ENCODE data around the gene HDAC4. TPM values are rescaled to one million over a fixed set of nuclear protein-coding genes. Genes with fewer than 3 reads are reported as not detected.

Gene HDAC4
- total and polyA plus RNA-seq, 10 of the 15 experiments (the other 5 are each of a cell fraction or from before 2014, with no cell fraction given) = 0.22 to 15.7 (median 4.8) TPM

DNA sequence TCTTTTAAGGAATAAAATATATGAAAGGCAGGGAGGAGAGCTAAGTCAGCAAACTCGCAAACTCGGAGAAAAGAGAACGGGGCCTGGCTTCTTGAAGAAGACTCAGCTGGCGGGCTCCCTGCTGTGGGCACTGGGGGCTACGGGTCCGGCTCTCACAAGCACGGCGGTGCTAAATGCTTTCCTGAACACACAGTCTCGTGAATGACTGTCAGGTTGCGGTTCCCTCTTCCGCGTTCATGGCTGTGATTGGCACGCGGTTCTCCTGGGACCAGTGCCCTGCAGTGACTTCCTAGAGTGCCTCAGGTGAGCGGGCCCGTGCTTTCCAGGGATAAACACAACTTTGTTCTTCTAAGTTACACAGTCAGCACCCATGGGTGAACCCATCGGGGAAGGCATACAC, 208.4 kb downstream of the HDAC4 start:
- H4K20me1 ChIP-seq (ENCODE audit: control insufficient read depth, insufficient read depth) = no peaks in the 10 kb centered on the region
- no peak overlapping the region for H2AFZ ChIP-seq (ENCODE audit: control insufficient read depth, low read depth, low read length)
- no peak overlapping the region for H3K9ac ChIP-seq (ENCODE audit: control insufficient read depth, insufficient read depth, low read length)
- FAIRE-seq (no peak), DNase-seq (ENCODE audit: low read depth, low spot score) (no peak), ATAC-seq (no peak)
- no peak overlapping the region for H3K4me3 ChIP-seq
- 35% methylated on average over 15 of the region's 17 CpGs for WGBS (ENCODE audit: insufficient coverage, insufficient replicate concordance, low lambda C conversion rate, missing lambda C conversion rate)
- peaks cover 6% of the 10 kb centered on the region; the same call in 2 of the 3 replicates for H3K9me3 ChIP-seq (replicated peaks; ENCODE audit: control insufficient read depth, insufficient read depth, low read length)
- no peaks in the 10 kb centered on the region for H3K27me3 ChIP-seq (replicated peaks in 1 of 2; ENCODE audit: control insufficient read depth in 2 of 2, insufficient read depth in 2 of 2, low read length in 1 of 2)
- H3K4me1 ChIP-seq (ENCODE audit: control insufficient read depth, insufficient read depth, low read length) = no peaks in the 10 kb centered on the region
- intact Hi-C loops (cut with micrococcal nuclease; ENCODE audit: unreplicated experiment) (no loop called here), in situ Hi-C loops (cut with MboI) (no loop called here)
- no peak overlapping the region for H3K27ac ChIP-seq (ENCODE audit: control insufficient read depth, insufficient read depth)
- peaks cover 0 to 4% of the 10 kb centered on the region in 2 experiments; a peak in 2 of 4 replicates for H3K36me3 ChIP-seq (ENCODE audit: control insufficient read depth in 2 of 2, insufficient read depth in 2 of 2, low read length in 1 of 2)
- BruUV-seq (replicated peaks) = no TSS peak
- H3K4me2 ChIP-seq (ENCODE audit: control insufficient read depth, insufficient read depth) = no peak overlapping the region
- POLR2A ChIA-PET = no interaction called here
- SMC1A ChIA-PET (ENCODE audit: uncharacterized antibody, unreplicated experiment) = no interaction called here
- TF ChIP-seq RELA (IDR thresholded peaks at IDR 0.05; ENCODE audit: borderline replicate concordance, partially characterized antibody) (no peak), BHLHE40 (IDR thresholded peaks at IDR 0.05; ENCODE audit: borderline replicate concordance in 1 of 2, low read depth in 2 of 2, low read length in 1 of 2) (peak in 1 of 2 experiments; percentile 45; a peak in 1 of 4 replicates)
- CTCF ChIA-PET = no interaction called here
- H3K79me2 ChIP-seq (ENCODE audit: control insufficient read depth, insufficient read depth, low read length) = no peaks in the 10 kb centered on the region
- RAD21 ChIA-PET (ENCODE audit: unreplicated experiment) = no interaction called here

- H3K79me2 ChIP-seq (ENCODE audit: control insufficient read depth, insufficient read depth, low read length) = no peaks in the 10 kb centered on the region
- H3K27me3 ChIP-seq (replicated peaks in 1 of 2; ENCODE audit: control insufficient read depth in 2 of 2, insufficient read depth in 2 of 2, low read length in 1 of 2) = no peaks in the 10 kb centered on the region
- CTCF ChIA-PET = no interaction called here
- peaks cover 0 to 4% of the 10 kb centered on the region in 2 experiments; a peak in 2 of 4 replicates for H3K36me3 ChIP-seq (ENCODE audit: control insufficient read depth in 2 of 2, insufficient read depth in 2 of 2, low read length in 1 of 2)
- no peak overlapping the region for H3K4me3 ChIP-seq
- POLR2A ChIA-PET = no interaction called here
- H3K4me2 ChIP-seq (ENCODE audit: control insufficient read depth, insufficient read depth) = no peak overlapping the region
- no peaks in the 10 kb centered on the region for H4K20me1 ChIP-seq (ENCODE audit: control insufficient read depth, insufficient read depth)
- 82% methylated on average over 14 of the region's 15 CpGs for WGBS (ENCODE audit: insufficient coverage, insufficient replicate concordance, low lambda C conversion rate, missing lambda C conversion rate)
- H3K4me1 ChIP-seq (ENCODE audit: control insufficient read depth, insufficient read depth, low read length) = no peaks in the 10 kb centered on the region
- SMC1A ChIA-PET (ENCODE audit: uncharacterized antibody, unreplicated experiment) = no interaction called here
- intact Hi-C loops (cut with micrococcal nuclease; ENCODE audit: unreplicated experiment) = no loop called here
- H3K9ac ChIP-seq (ENCODE audit: control insufficient read depth, insufficient read depth, low read length) = no peak overlapping the region
- H3K9me3 ChIP-seq (replicated peaks; ENCODE audit: control insufficient read depth, insufficient read depth, low read length) = peaks cover 6% of the 10 kb centered on the region; the same call in 2 of the 3 replicates
- in situ Hi-C loops (cut with MboI) = no loop called here
- H2AFZ ChIP-seq (ENCODE audit: control insufficient read depth, low read depth, low read length) = no peak overlapping the region
- RAD21 ChIA-PET (ENCODE audit: unreplicated experiment) = no interaction called here
- BruUV-seq (replicated peaks) = no TSS peak
- H3K27ac ChIP-seq (ENCODE audit: control insufficient read depth, insufficient read depth) = no peak overlapping the region
- FAIRE-seq (no peak), DNase-seq (ENCODE audit: low read depth, low spot score) (no peak), ATAC-seq (no peak)
- TF ChIP-seq FOXM1 (IDR thresholded peaks at IDR 0.05; ENCODE audit: low read depth, low read length) (no peak), POLR2AphosphoS5 (IDR thresholded peaks at IDR 0.05; ENCODE audit: low read length) (no peak), REST (IDR thresholded peaks at IDR 0.05; ENCODE audit: low read depth, low read length) (no peak)
- TF ChIP-seq, protein P1, sequence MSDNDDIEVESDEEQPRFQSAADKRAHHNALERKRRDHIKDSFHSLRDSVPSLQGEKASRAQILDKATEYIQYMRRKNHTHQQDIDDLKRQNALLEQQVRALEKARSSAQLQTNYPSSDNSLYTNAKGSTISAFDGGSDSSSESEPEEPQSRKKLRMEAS (IDR thresholded peaks at IDR 0.05; ENCODE audit: low read depth, low read length) = no peak
- TF ChIP-seq, protein P2, sequence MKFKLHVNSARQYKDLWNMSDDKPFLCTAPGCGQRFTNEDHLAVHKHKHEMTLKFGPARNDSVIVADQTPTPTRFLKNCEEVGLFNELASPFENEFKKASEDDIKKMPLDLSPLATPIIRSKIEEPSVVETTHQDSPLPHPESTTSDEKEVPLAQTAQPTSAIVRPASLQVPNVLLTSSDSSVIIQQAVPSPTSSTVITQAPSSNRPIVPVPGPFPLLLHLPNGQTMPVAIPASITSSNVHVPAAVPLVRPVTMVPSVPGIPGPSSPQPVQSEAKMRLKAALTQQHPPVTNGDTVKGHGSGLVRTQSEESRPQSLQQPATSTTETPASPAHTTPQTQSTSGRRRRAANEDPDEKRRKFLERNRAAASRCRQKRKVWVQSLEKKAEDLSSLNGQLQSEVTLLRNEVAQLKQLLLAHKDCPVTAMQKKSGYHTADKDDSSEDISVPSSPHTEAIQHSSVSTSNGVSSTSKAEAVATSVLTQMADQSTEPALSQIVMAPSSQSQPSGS (IDR thresholded peaks at IDR 0.05; ENCODE audit: low read length) = no peak
Observed at GRCh38 chr2:239190921-239191885, 209.6 kb downstream of the HDAC4 start.

All from GM12878 (cell line).